Mesothelial cell of epicardium (in vitro differentiated cells): ENCODE measurements around the gene RXRA. TPM values are rescaled to one million over a fixed set of nuclear protein-coding genes. Genes with fewer than 3 reads are reported as not detected.

Experiments
- DNase-seq, 2 experiments: peaks; one replicate each; pipeline ENCODE4 v3.0.0; 2021; ENCODE audit warnings: low spot score in 2 of 2; ENCODE audit not compliant: unreplicated experiment in 2 of 2
- H3K27ac Mint-ChIP-seq: 2 replicates; pipeline ENCODE4 v1.8.0; 2021; ENCODE audit warnings: mixed read lengths
- H3K27me3 Mint-ChIP-seq: 2 replicates; pipeline ENCODE4 v1.8.0; 2021; ENCODE audit warnings: low read depth, mixed read lengths
- H3K36me3 Mint-ChIP-seq: 2 replicates; pipeline ENCODE4 v1.8.0; 2021; ENCODE audit warnings: mixed read lengths
- H3K4me1 Mint-ChIP-seq: 2 replicates; pipeline ENCODE4 v1.8.0; 2021; ENCODE audit warnings: mixed read lengths
- H3K4me3 Mint-ChIP-seq: 2 replicates; pipeline ENCODE4 v1.8.0; 2021; ENCODE audit warnings: mild to moderate bottlenecking, moderate library complexity, mixed read lengths
- H3K9me3 Mint-ChIP-seq: 2 replicates; pipeline ENCODE4 v1.8.0; 2021; ENCODE audit warnings: mixed read lengths
- total RNA-seq: library from RNA; stranded (reverse); gene quantifications from 3 replicates; pipeline ENCODE4 v1.2.1, GENCODE V29; 2021
- TF ChIP-seq, protein P1 (sequence below): fragments of 200-600 bp; sonication (generic); IDR thresholded peaks from one replicate; pipeline ENCODE4 v1.5.0; 2021; ENCODE audit warnings: antibody characterized with exemption; ENCODE audit not compliant: unreplicated experiment

The RXRA gene
- total RNA-seq, 1 donor from 2014 or later: 45.0 TPM

DNA sequence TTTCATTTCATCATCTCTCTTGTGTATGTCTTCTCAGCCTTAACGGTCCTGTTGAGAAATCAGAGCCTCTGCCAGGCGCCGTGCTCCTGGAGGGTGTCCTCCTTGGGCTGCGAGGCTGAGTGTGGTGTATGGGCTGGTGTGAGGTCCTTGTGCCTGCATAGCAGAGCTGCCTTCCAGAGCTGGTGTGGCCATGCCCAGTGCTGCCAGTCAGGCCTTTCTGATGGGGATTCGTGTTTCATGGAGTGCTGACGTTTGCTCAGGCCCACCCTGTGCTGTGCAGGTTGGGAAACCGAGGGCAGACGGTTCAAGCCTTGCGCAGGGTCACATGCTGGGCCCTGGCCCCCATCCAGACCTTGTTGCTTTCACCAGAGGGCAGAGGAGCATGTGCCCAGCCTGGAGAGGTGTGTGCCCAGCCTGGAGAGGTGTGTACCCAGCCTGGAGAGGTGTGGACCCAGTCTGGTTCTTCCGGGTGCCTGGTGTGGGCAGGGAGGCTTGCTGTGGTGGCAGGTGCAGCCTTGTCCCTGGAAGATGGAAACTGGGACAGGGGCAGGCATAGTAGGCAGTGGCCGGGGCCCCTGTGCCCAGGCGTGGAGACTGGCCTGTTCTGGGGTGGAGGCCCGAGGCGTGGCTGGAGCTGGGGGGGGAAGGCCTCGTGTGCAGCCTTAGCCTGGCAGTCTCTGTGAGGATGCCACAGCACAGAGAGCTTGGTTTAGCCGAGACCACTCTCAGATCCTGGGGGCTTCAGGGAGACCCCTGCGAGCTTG, 84.0 kb downstream of the RXRA start:
- TF ChIP-seq, protein P1, sequence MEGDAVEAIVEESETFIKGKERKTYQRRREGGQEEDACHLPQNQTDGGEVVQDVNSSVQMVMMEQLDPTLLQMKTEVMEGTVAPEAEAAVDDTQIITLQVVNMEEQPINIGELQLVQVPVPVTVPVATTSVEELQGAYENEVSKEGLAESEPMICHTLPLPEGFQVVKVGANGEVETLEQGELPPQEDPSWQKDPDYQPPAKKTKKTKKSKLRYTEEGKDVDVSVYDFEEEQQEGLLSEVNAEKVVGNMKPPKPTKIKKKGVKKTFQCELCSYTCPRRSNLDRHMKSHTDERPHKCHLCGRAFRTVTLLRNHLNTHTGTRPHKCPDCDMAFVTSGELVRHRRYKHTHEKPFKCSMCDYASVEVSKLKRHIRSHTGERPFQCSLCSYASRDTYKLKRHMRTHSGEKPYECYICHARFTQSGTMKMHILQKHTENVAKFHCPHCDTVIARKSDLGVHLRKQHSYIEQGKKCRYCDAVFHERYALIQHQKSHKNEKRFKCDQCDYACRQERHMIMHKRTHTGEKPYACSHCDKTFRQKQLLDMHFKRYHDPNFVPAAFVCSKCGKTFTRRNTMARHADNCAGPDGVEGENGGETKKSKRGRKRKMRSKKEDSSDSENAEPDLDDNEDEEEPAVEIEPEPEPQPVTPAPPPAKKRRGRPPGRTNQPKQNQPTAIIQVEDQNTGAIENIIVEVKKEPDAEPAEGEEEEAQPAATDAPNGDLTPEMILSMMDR: no peak
- no peak overlapping the region for H3K4me3 Mint-ChIP-seq
- DNase-seq: no peak
- no peaks in the 10 kb centered on the region for H3K27me3 Mint-ChIP-seq
- H3K9me3 Mint-ChIP-seq: no peaks in the 10 kb centered on the region
- H3K4me1 Mint-ChIP-seq: peaks cover 65% of the 10 kb centered on the region
- peaks cover 2% of the 10 kb centered on the region for H3K36me3 Mint-ChIP-seq
- no peak overlapping the region for H3K27ac Mint-ChIP-seq

DNA sequence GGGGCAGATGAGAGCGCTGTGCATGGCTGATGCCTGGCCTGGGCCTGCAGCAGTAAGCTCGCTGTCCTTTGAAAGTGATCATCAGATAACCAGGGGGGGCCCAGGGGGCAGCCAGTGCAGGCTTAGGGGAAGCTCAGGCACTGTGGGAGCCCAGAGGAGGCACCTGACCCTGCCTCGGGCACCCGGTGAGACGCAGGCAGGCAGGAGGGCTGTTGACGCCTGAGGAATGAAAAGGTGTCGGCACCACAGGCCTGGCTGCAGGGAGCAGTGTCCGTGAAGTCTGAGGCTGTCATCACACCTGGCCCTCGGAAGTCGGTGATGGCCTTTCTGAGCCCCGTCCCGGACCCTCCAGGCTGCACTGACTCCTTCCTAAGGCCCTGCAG, 84.6 kb downstream of the RXRA start:
- TF ChIP-seq, protein P1: no peak
- H3K36me3 Mint-ChIP-seq: peaks cover 2% of the 10 kb centered on the region
- no peaks in the 10 kb centered on the region for H3K9me3 Mint-ChIP-seq
- DNase-seq: no peak
- H3K4me3 Mint-ChIP-seq: no peak overlapping the region
- H3K27me3 Mint-ChIP-seq: no peaks in the 10 kb centered on the region
- H3K4me1 Mint-ChIP-seq: peaks cover 61% of the 10 kb centered on the region
- no peak overlapping the region for H3K27ac Mint-ChIP-seq

DNA sequence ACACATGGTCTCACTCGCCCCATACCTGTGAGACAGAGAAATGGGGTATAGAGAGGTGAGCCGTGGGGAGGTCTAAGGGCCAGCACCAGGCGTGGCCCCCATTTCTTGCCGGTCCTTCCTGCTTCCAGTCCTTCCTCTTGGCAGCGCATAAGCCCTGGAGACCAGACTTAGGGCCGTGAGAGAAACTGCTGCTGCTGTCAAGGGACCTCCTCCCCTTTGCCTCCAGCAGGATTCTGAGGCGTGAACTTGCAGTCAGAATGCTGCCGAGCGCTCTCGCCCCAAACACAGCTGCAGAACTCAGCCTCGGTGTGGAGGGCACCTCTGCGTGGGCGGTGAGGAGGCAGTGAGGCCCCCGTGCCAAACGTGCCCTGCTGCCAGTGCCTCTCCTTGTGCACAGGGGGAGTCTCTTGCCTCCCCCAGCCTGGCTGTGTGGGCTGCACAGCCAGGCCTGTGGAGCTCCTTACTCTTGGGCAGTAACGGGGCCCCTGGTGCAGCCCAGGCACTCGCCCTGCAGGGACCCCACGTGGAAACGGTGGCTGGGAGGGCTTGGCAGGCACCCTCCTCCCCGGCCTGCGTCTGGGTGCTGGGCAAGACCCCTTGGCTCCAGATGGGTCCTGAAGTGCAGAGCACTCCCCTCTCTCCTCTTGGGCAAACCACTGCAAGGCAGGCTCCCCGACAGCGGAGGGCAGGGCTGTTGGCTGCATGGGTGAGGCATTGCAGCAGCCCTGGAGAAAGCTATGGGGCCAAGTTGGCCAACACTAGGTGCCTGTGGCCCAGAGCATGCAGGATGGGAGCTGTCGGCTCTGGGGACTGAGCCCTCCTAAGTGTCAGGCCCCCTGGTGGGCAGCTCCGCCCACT, 85.4 kb downstream of the RXRA start:
- Mint-ChIP-seq H3K4me3 (peak overlapping the region; percentile 13), H3K4me1 (peaks cover 53% of the 10 kb centered on the region), H3K9me3 (no peaks in the 10 kb centered on the region), H3K36me3 (peaks cover 2% of the 10 kb centered on the region), H3K27me3 (no peaks in the 10 kb centered on the region), H3K27ac (peak overlapping the region; percentile 66)
- TF ChIP-seq, protein P1: no peak
- DNase-seq: no peak

DNA sequence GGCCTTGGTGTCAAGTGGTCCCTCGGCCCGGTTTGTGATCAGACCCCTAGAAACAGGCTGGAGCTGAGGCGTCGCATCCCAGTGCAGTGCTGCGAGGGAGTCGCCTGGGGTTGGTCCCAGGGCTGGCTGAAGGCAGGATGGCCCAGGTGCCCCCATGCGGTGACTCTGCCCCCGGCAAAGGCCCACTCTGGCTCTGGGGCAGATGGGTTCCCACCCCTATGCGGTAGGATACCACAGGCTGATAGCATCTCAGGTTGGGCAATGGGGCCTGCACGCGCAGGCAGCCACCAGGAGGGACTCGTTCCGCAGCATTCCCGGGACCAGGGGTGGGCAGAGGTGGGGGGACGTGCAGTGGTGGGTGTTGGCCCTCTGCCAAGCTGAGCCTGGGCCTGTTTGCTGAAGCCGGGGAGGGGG, 86.0 kb downstream of the RXRA start:
- peaks cover 46% of the 10 kb centered on the region for H3K4me1 Mint-ChIP-seq
- H3K27ac Mint-ChIP-seq: peak overlapping the region; percentile 69
- H3K4me3 Mint-ChIP-seq: peak overlapping the region; percentile 13
- TF ChIP-seq, protein P1: no peak
- H3K36me3 Mint-ChIP-seq: peaks cover 2% of the 10 kb centered on the region
- DNase-seq: peak; percentile 69 to 79
- no peaks in the 10 kb centered on the region for H3K9me3 Mint-ChIP-seq
- H3K27me3 Mint-ChIP-seq: no peaks in the 10 kb centered on the region

DNA sequence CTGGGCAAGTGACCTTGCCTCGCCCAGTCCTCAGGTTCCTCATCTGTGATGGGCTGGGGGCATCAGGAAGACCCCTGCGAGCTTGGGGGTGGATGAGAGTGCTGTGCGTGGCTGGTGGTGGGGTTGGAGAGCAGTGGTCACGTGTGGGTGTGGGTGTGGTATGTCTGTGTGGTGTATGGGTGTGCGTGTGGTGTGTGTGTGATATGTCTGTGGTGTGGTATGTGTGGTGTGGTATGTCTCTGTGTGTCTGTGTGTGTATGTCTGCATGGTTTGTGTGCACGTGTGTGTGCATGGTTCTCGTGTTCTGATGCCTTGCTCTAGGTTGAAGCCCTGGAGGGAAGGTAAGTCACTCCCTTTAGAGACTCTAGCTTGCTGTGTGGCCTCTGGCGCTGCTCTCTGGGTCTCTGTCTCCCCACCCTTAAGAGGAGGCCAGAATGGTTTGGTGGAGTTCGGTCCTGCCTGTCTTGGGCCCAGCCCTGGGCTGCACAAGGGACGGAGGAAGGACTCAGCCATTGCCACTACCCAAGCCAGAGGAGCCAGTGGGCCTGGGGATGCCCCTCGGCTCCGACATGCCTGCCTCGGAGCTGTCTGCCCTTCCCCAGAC, 87.0 kb downstream of the RXRA start:
- Mint-ChIP-seq H3K27me3 (no peaks in the 10 kb centered on the region), H3K4me1 (peaks cover 43% of the 10 kb centered on the region), H3K9me3 (no peaks in the 10 kb centered on the region), H3K27ac (peak overlapping the region; percentile 9), H3K4me3 (no peak overlapping the region), H3K36me3 (peaks cover 2% of the 10 kb centered on the region)
- no peak for DNase-seq
- TF ChIP-seq, protein P1: no peak
